Activated CD8-positive, alpha-beta memory T cell treated with anti-CD3 and anti-CD28 coated beads for 1 hour (primary cell): ENCODE measurements around the gene PRDX4.
"Not testable (repeated sequence)": the region's sequence is repeated elsewhere in the genome, so short reads cannot be mapped to it uniquely, and the experiment has no call there.

Experiments used
- DNase-seq, 2 donors: peaks; one replicate each; pipeline ENCODE4 v3.0.0-alpha.2; 2020; ENCODE audit warnings: low read depth in 1 of 2; ENCODE audit errors: extremely low read depth in 1 of 2

The PRDX4 gene

GRCh38 chrX:23670528-23670927, 3.2 kb downstream of the PRDX4 start:
- DNase-seq: no peak

GRCh38 chrX:23673108-23673507, 5.8 kb downstream of the PRDX4 start:
- DNase-seq: no peak

- DNase-seq: not testable (repeated sequence)
These were observed 9.2 kb downstream of the PRDX4 start for GRCh38 chrX:23676486-23676885.

- DNase-seq: no peak
These were observed 24.9 kb downstream of the PRDX4 start for GRCh38 chrX:23692166-23692565.

GRCh38 chrX:23694606-23695005, 27.3 kb downstream of the PRDX4 start:
- peak in 1 of 2 donors; percentile 1 for DNase-seq

GRCh38 chrX:23699636-23700194, 32.4 kb downstream of the PRDX4 start:
- DNase-seq: peak in 1 of 2 donors; percentile 6

- no peak for DNase-seq
These were observed 37.4 kb downstream of the PRDX4 start for GRCh38 chrX:23704673-23705206.

- no peak for DNase-seq
These were observed 37.9 kb downstream of the PRDX4 start for GRCh38 chrX:23705235-23705634.

GRCh38 chrX:23720117-23720677, 52.9 kb downstream of the PRDX4 start:
- DNase-seq: no peak

GRCh38 chrX:23726191-23726590, 58.9 kb downstream of the PRDX4 start:
- DNase-seq: no peak

- no peak for DNase-seq
These were observed 59.9 kb downstream of the PRDX4 start for GRCh38 chrX:23727206-23727605.

- no peak for DNase-seq
These were observed 61.9 kb downstream of the PRDX4 start for GRCh38 chrX:23729214-23729613.

GRCh38 chrX:23731951-23732350, 64.7 kb downstream of the PRDX4 start:
- DNase-seq: no peak

GRCh38 chrX:23732704-23733103, 65.4 kb downstream of the PRDX4 start:
- no peak for DNase-seq
